HG03025 (cell line): ENCODE results near the gene ENTPD5.

Experiments
- ATAC-seq: cut with Tn5 transposase; IDR thresholded peaks from one replicate; pipeline ENCODE4 v1.9.1; 2021; ENCODE audit warnings: mild to moderate bottlenecking, moderate library complexity; ENCODE audit not compliant: unreplicated experiment, low FRiP score

ENTPD5 gene, protein sequence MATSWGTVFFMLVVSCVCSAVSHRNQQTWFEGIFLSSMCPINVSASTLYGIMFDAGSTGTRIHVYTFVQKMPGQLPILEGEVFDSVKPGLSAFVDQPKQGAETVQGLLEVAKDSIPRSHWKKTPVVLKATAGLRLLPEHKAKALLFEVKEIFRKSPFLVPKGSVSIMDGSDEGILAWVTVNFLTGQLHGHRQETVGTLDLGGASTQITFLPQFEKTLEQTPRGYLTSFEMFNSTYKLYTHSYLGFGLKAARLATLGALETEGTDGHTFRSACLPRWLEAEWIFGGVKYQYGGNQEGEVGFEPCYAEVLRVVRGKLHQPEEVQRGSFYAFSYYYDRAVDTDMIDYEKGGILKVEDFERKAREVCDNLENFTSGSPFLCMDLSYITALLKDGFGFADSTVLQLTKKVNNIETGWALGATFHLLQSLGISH

DNA sequence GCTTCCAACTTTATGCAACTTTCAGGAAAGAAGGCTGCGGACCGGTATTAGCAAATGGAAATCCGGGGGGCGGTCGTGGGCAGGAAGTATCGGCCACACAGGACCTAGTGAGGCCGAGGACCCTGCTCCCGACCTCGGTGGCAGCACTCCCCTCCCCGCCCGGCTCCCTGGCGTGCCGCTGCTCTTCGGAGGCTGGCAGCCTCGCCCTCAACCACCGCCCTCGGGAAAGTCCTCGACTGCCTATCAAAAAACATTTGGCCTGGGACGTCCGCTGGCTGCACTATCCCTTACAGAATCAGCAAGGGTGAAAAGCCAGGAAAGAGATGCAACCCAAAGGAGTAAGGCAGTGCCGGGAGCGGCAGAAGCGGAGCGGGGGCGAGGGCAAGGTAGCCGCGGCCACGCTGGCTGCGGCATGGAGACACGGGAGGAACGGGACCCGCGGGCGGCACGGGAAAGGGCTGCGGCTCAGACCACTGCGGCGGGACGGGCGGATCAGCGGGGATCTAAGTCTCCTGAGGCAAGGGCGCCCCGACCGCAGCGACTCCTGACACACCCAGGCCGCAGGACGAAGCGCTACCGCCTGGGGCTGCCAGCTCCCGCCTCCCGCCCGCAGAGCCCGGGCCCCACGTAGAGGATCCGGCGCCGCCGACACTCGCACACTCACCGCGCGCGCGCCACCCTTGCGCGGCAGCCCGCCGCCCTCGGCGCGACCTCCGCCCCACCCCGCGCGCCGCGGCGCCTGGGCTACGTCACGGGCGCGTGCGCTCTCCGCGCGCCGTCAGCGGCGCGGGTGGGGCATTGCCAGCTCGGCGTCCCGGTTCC is at the start of gene ENTPD5, which contains the start of gene BBOF1:
ENTPD5 (minus strand) TSS at position 703 of the 822 bp plus-strand sequence. CDS start 31,186 bp downstream, outside the sequence.
BBOF1 (plus strand) TSS at position 764 of the 822 bp plus-strand sequence. CDS start 130 bp downstream, outside the sequence.
- ATAC-seq, result peak; percentile 78

DNA sequence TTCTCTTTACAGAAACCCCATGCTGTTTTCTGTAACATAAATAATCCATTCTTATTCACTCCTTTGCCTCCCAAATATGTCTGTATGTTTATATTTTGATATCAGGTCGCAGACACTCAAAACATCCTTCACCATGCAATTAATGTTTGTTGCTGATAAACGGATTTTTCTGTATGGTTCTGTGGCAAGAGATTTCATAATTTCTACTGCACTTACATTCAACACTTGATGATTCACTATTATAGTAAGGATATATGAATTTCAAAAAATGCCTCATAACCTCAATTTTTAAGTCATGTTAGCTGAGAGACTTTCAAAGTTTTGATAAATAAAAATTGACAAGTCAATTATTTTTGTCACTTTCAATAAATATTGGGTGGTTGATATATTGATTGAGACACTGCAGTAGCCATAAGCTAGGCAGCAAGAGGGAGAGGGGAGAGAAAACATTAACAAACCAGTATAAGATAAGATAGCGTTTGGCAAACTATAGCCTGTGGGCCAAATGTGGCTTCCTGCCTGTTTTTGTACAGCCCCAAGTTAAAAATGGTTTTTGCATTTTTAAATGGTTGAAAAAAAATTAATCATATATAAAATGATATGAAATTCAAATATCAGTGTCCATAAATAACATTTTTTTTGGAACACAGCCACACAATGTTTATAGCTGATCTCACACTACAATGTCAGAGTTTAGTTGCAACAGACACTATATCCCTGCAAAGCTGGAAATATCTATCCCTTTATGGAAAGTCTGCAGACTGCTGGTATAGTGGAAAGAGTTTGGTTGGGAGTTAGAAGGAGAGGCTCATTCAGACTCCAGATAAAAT is 46.9 kb upstream of the ENTPD5 start:
- no peak for ATAC-seq

DNA sequence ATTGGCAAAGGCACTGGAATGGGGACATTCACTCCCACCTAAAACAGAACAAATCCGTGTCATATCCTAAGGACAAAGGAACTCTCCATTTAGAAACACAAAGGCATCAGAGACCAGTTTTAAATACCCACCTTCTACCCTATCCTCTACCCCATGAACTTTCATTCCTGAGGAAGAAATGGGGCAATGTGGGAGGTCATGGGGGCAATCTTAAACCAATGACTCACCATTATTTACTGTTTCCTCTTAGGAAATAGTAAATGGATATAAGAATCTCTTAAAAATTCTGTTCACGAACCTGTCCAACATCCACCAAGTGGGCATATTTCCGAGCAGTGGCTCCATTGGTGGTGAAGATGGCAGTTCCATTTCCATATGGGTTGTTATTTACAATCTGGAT is 45.8 kb upstream of the ENTPD5 start:
- no peak for ATAC-seq

DNA sequence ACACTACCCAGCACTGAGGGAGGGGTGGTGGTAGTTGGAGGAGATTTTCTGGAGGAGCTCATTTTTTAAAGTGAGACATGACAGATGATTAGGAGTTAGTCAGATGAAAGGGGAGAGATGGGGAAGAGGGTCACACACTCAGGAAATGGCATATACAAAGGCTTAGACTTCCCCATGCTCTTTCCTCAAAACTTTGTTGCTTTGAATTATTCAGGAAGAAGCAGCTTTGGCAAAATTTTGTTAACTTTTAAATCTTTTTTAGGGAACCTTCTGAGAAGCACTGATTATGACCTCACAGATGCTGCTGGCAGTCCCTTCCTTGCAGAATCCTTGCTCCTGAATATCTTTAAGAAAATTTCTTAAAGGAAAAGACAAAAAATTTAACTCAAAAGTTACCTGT is 45.3 kb upstream of the ENTPD5 start:
- ATAC-seq, result no peak

DNA sequence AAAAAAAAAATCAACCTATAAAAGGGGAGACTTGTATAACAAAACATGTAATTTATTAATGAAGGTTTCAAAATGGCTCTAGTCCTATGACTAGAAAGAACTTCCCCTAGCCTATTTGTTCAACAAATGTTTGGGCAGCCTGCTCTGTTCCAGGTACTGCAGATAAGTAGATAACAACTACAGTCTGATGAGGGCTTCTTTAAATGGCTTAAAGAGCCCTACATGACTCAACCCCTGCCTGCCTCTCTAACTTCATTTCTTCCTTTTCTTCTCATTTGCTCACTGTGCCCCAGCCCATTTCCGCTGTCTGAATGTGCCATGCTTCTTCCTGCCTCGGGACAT is 43.7 kb upstream of the ENTPD5 start:
- ATAC-seq, result no peak

DNA sequence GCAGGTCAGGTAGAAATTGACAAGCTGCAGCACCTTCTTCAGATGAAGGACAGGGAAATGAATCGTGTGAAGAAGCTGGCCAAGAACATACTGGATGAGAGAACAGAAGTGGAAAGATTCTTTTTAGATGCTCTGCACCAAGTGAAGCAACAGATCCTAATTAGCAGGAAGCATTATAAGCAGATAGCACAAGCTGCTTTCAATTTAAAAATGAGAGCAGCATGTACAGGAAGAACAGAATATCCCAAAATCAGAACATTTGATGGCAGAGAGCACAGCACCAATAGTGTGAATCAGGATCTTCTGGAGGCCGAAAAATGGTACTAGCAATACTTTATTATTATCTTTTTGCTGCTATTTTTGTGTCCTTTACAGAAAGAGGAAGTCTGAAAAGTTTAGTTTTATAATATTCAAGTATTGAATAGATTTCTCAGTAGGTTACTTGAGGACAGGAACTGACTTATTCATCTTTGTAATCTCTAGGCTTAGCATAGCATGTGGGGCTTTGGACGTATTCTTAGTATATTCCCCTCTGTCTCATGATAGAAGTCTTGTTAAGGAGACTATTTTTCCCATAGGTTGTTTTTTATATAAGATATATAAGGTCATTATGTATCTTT is 30.9 kb upstream of the ENTPD5 start:
- ATAC-seq, result no peak

DNA sequence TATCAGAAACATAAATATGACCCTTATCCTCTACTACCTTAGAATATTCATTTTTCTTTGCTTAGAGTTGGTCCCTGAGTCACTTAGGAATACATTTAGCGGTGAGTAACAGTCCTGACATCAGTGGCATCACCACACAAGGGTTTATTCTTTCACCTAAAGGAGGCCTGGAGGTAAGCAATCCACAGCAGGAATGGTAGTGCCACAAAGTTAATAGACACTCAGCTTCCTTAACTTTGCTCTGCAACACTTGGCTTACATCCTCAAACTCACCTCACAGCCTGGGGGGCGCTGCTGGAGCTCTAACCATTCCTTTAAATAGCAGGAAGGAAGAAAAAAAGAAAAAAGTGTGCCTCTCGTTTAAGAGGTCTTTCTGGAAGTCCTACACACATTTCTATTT is 29.2 kb upstream of the ENTPD5 start:
- ATAC-seq, result no peak

DNA sequence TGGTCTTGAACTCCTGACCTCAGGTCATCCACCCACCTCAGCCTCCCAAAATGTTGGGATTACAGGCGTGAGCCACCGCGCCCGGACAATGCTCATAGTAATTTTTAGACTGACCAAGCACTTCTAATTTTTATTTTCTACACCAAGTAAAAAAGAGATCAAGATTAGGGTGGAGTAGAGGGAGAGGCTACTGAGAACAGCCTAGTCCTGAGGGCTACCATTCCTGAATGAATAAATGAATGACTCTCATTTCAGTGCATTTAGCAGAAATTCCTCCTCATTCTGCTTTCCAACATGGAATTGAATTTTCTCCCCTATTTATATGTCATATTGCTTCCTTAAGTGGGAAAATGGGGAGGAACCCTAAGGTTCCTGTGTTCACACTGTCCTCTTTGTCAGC is 26.4 kb upstream of the ENTPD5 start:
- no peak for ATAC-seq

DNA sequence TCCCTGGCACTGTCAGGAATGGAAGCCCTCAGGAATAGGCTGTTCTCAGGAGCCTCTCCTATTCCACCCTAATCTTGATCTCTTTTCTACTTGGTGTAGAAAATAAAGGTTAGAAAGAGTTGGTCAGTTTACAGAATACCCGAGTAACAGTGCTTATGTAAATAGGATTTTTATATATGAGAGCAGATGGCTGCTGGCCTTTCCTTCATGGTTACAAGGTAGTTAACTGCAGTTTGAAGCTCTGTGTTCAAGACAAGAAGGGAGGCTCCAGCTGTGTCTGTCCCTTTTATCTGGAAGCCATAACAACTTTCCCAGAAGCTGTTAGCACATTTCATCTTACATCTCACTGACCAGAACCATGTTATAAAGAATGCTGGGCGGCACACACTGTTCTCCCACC is 23.2 kb upstream of the ENTPD5 start:
- no peak for ATAC-seq

DNA sequence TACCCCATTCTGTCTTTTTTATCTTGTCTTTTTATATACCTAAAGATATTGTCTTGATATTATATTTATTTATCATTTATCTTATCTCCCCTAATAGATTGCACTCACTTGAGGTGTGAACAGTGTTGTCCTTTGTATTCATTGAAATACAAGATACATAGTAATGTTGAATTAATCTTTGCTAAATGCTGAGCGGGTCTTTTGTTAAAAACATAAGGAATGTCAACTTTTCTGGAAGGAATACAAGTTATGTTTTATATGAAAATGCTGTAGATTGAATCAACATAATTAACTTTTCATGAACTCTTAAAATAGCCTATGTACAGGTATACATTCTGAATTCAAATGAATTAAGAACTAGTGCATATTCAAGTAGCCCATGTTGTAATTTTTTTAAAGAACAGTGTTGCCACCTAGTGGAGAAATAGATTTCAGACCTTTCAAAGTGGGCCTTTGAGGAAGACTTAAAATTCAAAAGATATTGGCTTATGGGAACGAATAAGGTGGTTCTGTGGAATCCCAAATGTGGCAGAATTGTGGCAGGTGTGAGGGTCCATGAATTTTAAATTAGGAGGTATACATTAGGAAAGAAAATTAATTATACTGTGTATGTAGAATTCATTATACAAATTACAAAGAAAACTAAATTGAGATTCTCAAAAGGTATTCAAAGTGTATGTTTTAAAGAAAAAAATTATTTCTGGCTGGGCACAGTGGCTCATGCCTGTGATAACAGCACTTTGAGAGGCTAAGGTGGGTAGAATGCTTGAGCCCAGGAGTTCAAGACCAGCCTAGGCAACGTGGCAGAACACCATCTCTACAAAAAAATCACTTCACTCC is 19.2 kb upstream of the ENTPD5 start:
- ATAC-seq, result no peak

DNA sequence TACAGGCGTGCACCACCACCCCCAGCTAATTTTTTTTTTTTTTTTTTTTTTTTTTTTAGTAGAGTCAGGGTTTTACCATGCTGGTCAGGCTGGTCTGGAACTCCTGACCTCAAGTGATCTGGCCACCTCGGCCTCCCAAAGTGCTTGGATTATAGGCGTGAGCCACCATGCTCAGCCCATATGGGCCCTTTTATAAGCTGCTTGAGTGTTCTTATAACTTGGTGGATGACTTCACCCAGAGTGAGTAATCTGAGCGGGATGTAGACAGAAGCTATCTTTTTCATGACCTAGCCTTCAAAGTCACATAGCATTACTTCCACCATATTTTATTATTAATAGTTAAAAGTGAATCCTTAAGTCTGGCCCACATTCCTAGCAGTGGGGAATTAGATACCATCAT is 16.5 kb upstream of the ENTPD5 start:
- ATAC-seq, result no peak

DNA sequence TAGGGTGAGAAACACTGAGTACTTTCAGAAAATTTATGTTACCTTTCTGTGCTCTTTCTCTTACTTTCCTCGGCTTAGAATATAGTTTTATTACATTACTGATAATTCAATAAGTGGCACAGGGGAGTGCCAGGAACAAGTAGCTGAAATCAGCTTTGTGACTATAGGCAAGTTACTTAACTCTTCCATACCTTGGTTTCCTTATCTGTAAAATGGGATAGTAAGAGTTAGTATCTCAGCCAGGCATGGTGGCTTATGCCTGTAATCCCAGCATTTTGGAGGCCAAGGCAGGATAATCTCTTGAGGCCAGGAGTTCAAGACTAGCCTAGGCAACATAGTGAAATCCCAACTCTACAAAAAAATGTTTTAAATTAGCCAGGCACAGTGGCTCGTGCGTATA is 15.5 kb upstream of the ENTPD5 start:
- ATAC-seq, result no peak

DNA sequence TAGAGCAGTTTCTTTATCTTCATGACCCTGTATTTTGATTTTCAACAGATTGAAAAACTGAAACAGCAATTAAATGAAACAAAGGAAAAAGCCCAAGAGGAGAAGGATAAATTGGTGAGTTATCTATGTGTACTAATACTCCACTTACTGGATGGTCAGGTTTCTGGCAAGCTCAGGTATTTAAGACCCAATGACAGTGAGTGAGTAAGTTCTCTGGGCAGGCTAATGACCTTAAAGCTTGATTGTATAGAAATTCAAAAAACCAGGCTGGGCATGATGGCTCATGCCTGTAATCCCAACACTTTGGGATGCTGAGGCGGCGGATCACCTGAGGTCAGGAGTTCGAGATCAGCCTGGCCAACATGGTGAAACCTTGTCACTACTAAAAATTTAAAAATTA is 10.0 kb upstream of the ENTPD5 start:
- no peak for ATAC-seq

DNA sequence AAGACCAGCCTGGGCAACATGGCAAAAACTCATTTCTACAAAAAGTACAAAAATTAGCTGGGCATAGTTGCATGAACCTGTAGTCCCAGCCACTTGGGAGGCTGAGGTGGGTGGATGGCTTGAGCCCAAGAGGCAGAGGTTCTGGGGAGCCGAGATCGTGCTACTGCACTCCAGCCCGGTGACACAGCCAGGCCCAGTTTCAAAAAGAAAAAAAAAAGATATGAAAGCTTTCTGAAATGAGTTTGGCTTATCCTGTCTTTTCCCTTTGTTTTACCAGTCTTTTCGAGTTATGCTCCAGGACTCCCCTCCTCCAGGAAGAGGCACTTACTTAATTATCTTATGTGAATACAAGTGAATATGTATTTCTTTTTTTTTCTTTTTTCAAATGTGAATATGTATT is 3.3 kb upstream of the ENTPD5 start:
- ATAC-seq, result no peak

DNA sequence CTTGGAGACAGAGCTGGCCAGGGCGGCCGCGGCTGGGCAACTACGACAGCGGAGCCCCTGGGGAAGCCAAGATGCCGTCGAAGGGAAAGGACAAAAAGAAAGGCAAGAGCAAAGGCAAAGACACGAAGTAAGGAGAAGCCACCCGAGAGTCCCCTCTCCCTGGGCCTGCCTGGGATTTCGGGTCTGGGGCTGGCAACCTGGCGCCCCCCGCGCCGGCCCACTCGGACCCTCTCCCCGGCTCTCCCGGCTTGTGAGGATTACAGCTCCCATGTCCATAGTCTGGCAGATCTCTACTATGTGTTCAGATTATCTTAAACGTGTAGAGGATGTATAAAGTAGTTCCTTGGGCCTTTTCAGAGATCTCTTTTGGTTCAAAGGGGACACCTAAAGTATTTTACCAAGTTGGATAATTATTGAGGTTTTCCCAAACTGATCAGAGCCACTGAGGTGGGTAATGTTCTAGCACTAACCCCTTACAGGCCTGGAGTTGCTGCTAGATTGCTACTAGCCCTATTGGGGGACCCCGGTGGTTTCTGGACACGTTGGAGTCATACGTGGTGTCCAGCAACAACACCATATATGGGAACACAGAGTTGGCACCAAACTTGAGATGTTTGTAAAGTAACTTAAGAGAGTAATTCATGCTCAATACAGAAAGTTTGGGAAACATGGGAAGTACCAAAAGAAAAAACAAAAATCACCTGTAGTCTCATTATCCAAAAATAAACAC is 485 bp upstream of the ENTPD5 start:
- peak; percentile 6 for ATAC-seq

DNA sequence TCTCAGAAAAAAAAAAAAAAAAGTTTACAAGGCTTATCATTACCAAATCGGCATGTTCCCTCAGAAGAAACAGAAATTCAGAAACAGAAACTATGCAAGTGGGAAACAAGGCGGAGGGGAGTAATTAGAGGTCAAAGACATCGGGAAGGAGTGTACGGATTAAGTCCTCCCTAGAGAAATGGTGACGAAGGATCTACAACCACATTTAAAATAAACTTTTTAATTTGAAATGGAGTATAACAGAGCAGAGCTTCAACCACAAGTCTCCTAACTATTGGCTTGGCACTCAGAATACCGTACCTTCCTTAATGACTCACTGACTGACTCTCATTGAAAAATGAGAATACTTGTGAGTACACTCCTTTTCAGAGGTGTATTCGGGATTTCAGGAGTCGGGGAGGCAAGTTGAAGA is 908 bp downstream of the ENTPD5 start:
- no peak for ATAC-seq

DNA sequence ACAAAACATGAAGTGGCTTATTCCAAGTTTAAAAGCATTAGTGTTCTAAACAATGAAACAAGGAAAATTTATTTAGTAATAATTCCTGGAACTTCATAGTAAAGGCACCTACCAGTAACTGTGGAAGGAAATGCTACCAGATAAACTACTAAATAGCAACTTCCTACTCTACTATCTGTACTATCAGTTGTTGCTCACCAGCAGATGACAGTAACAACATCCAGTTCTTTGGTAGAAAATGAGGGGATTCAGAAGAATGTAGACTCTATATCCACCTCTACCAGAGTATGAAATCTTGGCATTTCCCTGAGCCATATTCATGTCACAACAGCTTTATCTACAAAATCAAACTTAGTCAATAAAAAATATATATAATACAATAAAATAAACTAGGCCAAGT is 3.1 kb downstream of the ENTPD5 start:
- no peak for ATAC-seq

DNA sequence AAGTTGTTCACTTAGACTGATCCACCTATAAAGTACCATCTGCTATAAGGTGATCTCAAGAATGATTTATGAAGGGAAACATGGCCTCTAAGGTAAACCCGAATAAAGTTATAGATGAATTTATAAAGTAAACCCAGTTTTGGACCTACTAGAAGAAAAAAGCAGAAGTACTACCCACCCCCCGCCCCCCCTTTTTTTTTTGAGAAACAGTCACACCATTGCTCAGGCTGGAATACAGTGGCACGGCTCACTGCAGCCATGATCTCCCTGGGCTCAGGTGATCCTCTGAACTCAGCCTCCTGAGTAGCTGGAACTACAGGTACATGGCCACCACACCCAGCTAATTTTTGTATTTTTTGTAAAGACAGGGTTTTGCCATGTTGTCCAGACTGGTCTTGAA is 3.9 kb downstream of the ENTPD5 start:
- no peak for ATAC-seq

DNA sequence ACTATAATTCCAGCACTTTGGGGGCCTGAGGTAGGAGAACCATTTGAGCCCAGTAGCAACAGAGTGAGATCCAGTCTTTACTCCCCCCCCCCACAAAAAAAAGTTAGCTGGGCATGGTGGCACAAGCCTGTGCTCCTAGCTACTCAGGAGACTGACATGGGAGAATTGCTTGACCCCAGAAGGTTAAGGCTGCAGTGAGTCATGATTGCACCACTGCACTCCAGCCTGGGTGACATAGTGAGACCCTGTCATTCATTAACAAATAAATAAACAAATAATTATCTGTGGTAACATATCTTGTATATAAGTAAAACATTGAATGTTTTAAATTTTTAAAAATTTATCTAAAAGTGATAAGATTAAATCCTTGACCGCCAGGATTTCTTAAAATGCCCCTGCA is 4.8 kb downstream of the ENTPD5 start:
- ATAC-seq, result no peak
